ENCODE data around the gene TSPAN32. TPM values are rescaled to one million over a fixed set of nuclear protein-coding genes. Genes with fewer than 3 reads are reported as not detected.

Gene TSPAN32
- total and polyA plus RNA-seq, 10 of the 15 experiments (the other 5 are each of a cell fraction or from before 2014, with no cell fraction given): 0.08 TPM; not detected in 9

- FAIRE-seq (no peak), DNase-seq (ENCODE audit: low read depth, low spot score) (no peak), ATAC-seq (no peak)
- no peak overlapping the region for H2AFZ ChIP-seq (ENCODE audit: control insufficient read depth, low read depth, low read length)
- H3K4me3 ChIP-seq: no peak overlapping the region
- H3K27ac ChIP-seq (ENCODE audit: control insufficient read depth, insufficient read depth): no peak overlapping the region
- no peaks in the 10 kb centered on the region for H3K9me3 ChIP-seq (replicated peaks; ENCODE audit: control insufficient read depth, insufficient read depth, low read length)
- SMC1A ChIA-PET (ENCODE audit: uncharacterized antibody, unreplicated experiment): no interaction called here
- H3K9ac ChIP-seq (ENCODE audit: control insufficient read depth, insufficient read depth, low read length): no peak overlapping the region
- no peaks in the 10 kb centered on the region for H3K27me3 ChIP-seq (replicated peaks in 1 of 2; ENCODE audit: control insufficient read depth in 2 of 2, insufficient read depth in 2 of 2, low read length in 1 of 2)
- RAD21 ChIA-PET (ENCODE audit: unreplicated experiment): interaction anchor here (1.2 kb wide), 1 partner anchor 10 kb away, joined by 3 read pairs; no protein-coding TSS in a partner anchor
- BruUV-seq (replicated peaks): no TSS peak
- intact Hi-C loops (cut with micrococcal nuclease; ENCODE audit: unreplicated experiment) (no loop called here), in situ Hi-C loops (cut with MboI) (no loop called here)
- no peaks in the 10 kb centered on the region for H3K36me3 ChIP-seq (ENCODE audit: control insufficient read depth in 2 of 2, insufficient read depth in 2 of 2, low read length in 1 of 2)
- H3K79me2 ChIP-seq (ENCODE audit: control insufficient read depth, insufficient read depth, low read length): no peaks in the 10 kb centered on the region
- H3K4me1 ChIP-seq (ENCODE audit: control insufficient read depth, insufficient read depth, low read length): no peaks in the 10 kb centered on the region
- POLR2A ChIA-PET: no interaction called here
- TF ChIP-seq POU2F2 (IDR thresholded peaks at IDR 0.05; ENCODE audit: borderline replicate concordance, low read depth, low read length) (no peak), POLR2AphosphoS2 (IDR thresholded peaks at IDR 0.05; ENCODE audit: low read depth, low read length) (no peak), RELA (IDR thresholded peaks at IDR 0.05; ENCODE audit: borderline replicate concordance, partially characterized antibody) (no peak), EED (IDR thresholded peaks at IDR 0.05; ENCODE audit: low read depth) (no peak), E4F1 (IDR thresholded peaks at IDR 0.05; ENCODE audit: borderline replicate concordance, partially characterized antibody) (no peak), RAD51 (IDR thresholded peaks at IDR 0.05) (no peak), SUZ12 (IDR thresholded peaks at IDR 0.05; ENCODE audit: unreplicated experiment) (no peak), RFX5 (IDR thresholded peaks at IDR 0.05; ENCODE audit: low read depth, low read length) (no peak), ZBTB4 (CRISPR knock-in tag; IDR thresholded peaks at IDR 0.05) (no peak), ESRRA (IDR thresholded peaks at IDR 0.05; ENCODE audit: low read length) (no peak)
- H4K20me1 ChIP-seq (ENCODE audit: control insufficient read depth, insufficient read depth): no peaks in the 10 kb centered on the region
- CTCF ChIA-PET: no interaction called here
- H3K4me2 ChIP-seq (ENCODE audit: control insufficient read depth, insufficient read depth): no peak overlapping the region
- 45% methylated on average over 25 of the region's 25 CpGs for WGBS (ENCODE audit: insufficient coverage, insufficient replicate concordance, low lambda C conversion rate, missing lambda C conversion rate)
These were observed 13.8 kb downstream of the TSPAN32 start for GRCh38 chr11:2315395-2316168.

Data from GM12878 (cell line).